Spleen (tissue), 11 donors: Measurements from ENCODE around the gene YTHDC2. TPM values are rescaled to one million over a fixed set of nuclear protein-coding genes. Genes with fewer than 3 reads are reported as not detected.

Experiments
- DNase-seq: peaks from one replicate; pipeline ENCODE4 v3.0.0-alpha.2; 2020
- H3K27ac ChIP-seq, 8 donors: fragments of 200-600 bp; sonication (generic) in 7 of 8; 1 replicate in 4 of 8; 2 replicates in 4 of 8; pipeline versions ENCODE4 v1.5.0 to v1.8.0; 2016 to 2021; ENCODE audit warnings: inconsistent platforms in 4 of 8, mild to moderate bottlenecking in 4 of 8, moderate library complexity in 1 of 8
- H3K27me3 ChIP-seq, 7 donors: fragments of 200-600 bp; sonication (generic) in 6 of 7; replicated peaks in 1 of 7; 1 replicate in 4 of 7; 2 replicates in 3 of 7; pipeline versions ENCODE4 v1.5.0 to v1.8.0; 2016 to 2021; ENCODE audit warnings: inconsistent platforms in 3 of 7, mild to moderate bottlenecking in 1 of 7
- H3K36me3 ChIP-seq, 6 donors: fragments of 200-600 bp; sonication (generic) in 5 of 6; 1 replicate in 4 of 6; 2 replicates in 2 of 6; pipeline versions ENCODE4 v1.5.0 to v1.8.0; 2016 to 2021; ENCODE audit warnings: inconsistent platforms in 2 of 6
- H3K4me1 ChIP-seq, 6 donors: fragments of 200-600 bp; sonication (generic) in 5 of 6; 1 replicate in 3 of 6; 2 replicates in 3 of 6; pipeline versions ENCODE4 v1.5.0 to v1.8.0; 2016 to 2021; ENCODE audit warnings: inconsistent platforms in 3 of 6
- H3K4me3 ChIP-seq, 8 donors: fragments of 200-600 bp; sonication (generic) in 7 of 8; 1 replicate in 4 of 8; 2 replicates in 4 of 8; pipeline versions ENCODE4 v1.5.0 to v1.8.0; 2016 to 2021; ENCODE audit warnings: inconsistent platforms in 4 of 8, mild to moderate bottlenecking in 4 of 8, moderate library complexity in 2 of 8
- H3K9me3 ChIP-seq, 8 donors: fragments of 200-600 bp; sonication (generic) in 7 of 8; 1 replicate in 4 of 8; 2 replicates in 4 of 8; pipeline versions ENCODE4 v1.5.0 to v1.8.0; 2016 to 2021; ENCODE audit warnings: inconsistent platforms in 4 of 8
- POLR2A ChIP-seq, 3 donors: fragments of 450-650 bp; IDR thresholded peaks; one replicate each; pipeline ENCODE4 v1.5.1; 2017; ENCODE audit warnings: antibody characterized with exemption in 3 of 3, mild to moderate bottlenecking in 1 of 3
- POLR2AphosphoS5 ChIP-seq, 3 donors: sonication (generic); formaldehyde crosslinking; IDR thresholded peaks; one replicate each; pipeline ENCODE4 v1.5.1; 2017; ENCODE audit warnings: antibody characterized with exemption in 3 of 3
- whole genome bisulfite sequencing, 5 donors: extraction: QIAGEN DNeasy Blood & Tissue Kit in 3 of 5; methylation state at CpG; one replicate each; pipeline versions ENCODE4 v1.1.5 to v1.1.7; 2013 to 2018; 5-methylcytosine and 5-hydroxymethylcytosine counted together
- intact Hi-C: fragments of 100-400 bp; cut with DNase I; formaldehyde crosslinking; loops from one replicate; pipeline ENCODE4 v1.15.0; 2023; ENCODE audit warnings: low total_unique reads
- polyA plus RNA-seq, 3 donors: library from polyadenylated mRNA; stranded (reverse); fragments of 200-250 nt; gene quantifications; one replicate each; pipeline ENCODE4 v1.2.1, GENCODE V29; 2013
- total RNA-seq, 7 donors: library from RNA; depleted of rRNA in 3 of 7; stranded (reverse); fragments of >200 nt in 3 of 7; fragmentation: NEBNext Ultra II Directional in 4 of 7; extraction: Animal tissue kit (Norgen Biotek cat#: 25700) in 4 of 7; gene quantifications; one replicate each; pipeline versions ENCODE4 v1.1.0 to v1.2.1, GENCODE V29; 2016 to 2021
- TF ChIP-seq, protein P1 (sequence below), 11 experiments: fragments of 200-600 bp in 7 of 11; fragments of 450-650 bp in 4 of 11; sonication (generic) in 4 of 11; IDR thresholded peaks in 8 of 11; conservative IDR thresholded peaks in 3 of 11; 1 replicate in 7 of 11; 2 replicates in 4 of 11; pipeline versions ENCODE4 v1.4.0 to v1.8.0; 2016 to 2021; ENCODE audit warnings: antibody characterized with exemption in 11 of 11, inconsistent platforms in 4 of 11, mild to moderate bottlenecking in 1 of 11
- donor health status: healthy with polysubstance abuse.
- donor health status: DM: no; HTN: no; CAD: no; lungs with moderate emphysema.
- donor health status: DM: no; HTN: no; CAD: no.
- donor health status: Bipolar disorder and iron deficiency.
- donor health status: healthy.
- donor health status: DM: no; HTN: no; CAD: no.
- donor health status: DM: yes; HTN: yes; CAD: no.

Gene YTHDC2
- total and polyA plus RNA-seq, 10 donors: 9.3 to 52.2 (median 33.8) TPM

DNA sequence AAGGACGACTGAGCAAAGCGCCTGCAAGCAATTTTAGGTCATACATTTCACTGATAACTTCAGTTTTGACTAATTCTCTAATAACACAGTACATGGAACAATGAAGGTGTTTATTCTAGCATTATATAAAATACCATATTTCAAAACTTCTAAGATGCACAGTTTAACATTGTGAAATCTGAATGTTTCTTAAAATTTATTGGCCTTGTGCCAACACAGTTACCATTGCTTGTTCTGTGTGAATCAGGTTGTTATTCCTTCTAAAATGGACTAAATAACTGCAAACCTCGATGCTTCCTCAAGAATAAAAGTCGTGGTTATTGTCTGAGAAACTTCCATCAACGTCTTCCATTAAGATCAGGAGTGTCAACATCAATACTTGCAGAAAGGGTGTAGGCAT lies 33.3 kb upstream of the YTHDC2 start:
- no peak overlapping the region for H3K4me3 ChIP-seq
- WGBS, 5 donors: 57 to 75% (median 63%) methylated on average over 5 of the region's 5 CpGs
- no peaks in the 10 kb centered on the region for H3K9me3 ChIP-seq
- intact Hi-C loops: no loop called here
- no peak overlapping the region for H3K27ac ChIP-seq
- no peaks in the 10 kb centered on the region for H3K36me3 ChIP-seq
- TF ChIP-seq, protein P1, sequence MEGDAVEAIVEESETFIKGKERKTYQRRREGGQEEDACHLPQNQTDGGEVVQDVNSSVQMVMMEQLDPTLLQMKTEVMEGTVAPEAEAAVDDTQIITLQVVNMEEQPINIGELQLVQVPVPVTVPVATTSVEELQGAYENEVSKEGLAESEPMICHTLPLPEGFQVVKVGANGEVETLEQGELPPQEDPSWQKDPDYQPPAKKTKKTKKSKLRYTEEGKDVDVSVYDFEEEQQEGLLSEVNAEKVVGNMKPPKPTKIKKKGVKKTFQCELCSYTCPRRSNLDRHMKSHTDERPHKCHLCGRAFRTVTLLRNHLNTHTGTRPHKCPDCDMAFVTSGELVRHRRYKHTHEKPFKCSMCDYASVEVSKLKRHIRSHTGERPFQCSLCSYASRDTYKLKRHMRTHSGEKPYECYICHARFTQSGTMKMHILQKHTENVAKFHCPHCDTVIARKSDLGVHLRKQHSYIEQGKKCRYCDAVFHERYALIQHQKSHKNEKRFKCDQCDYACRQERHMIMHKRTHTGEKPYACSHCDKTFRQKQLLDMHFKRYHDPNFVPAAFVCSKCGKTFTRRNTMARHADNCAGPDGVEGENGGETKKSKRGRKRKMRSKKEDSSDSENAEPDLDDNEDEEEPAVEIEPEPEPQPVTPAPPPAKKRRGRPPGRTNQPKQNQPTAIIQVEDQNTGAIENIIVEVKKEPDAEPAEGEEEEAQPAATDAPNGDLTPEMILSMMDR (IDR thresholded peaks at IDR 0.05 in 8 of 11, conservative IDR thresholded peaks at IDR 0.05 in 3 of 11): no peak
- TF ChIP-seq POLR2A (IDR thresholded peaks at IDR 0.05) (no peak), POLR2AphosphoS5 (IDR thresholded peaks at IDR 0.05) (no peak)
- no peak for DNase-seq
- no peaks in the 10 kb centered on the region for H3K4me1 ChIP-seq
- H3K27me3 ChIP-seq: peaks cover 0 to 38% (median 0%) of the 10 kb centered on the region in 7 donors

DNA sequence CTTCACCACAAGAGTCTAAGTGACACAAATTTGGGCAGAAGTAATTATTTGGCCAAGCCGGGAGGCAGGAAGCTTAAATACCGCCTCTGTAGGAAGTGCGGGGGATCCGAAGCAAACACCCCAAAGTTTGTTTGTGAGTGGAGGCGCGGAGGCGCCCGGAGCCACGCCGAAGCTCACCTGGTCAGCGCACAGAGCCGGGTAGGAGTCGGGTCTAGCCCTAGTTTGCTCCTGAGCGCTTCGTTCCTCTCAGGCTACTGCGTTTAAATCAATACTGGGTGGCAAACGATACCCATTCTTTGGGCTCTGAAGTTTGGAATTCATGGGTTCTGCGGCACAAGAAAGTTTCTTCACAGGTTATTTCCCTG lies 26.1 kb upstream of the YTHDC2 start:
- H3K27me3 ChIP-seq: peaks cover 0 to 92% (median 49%) of the 10 kb centered on the region in 7 donors
- intact Hi-C loops: no loop called here
- no peak for TF ChIP-seq POLR2A (IDR thresholded peaks at IDR 0.05)

GRCh38 chr5:113487781-113488644 lies 25.5 kb upstream of the YTHDC2 start, which contains the start of gene MCC:
Gene MCC (minus strand): TSS chr5:113488453.
- Histone ChIP-seq H3K36me3 (no peaks in the 10 kb centered on the region), H3K27me3 (peaks cover 0 to 96% (median 49%) of the 10 kb centered on the region in 7 donors), H3K27ac (no peak within 1 kb of the TSS), H3K9me3 (peaks cover 8 to 24% (median 18%) of the 10 kb centered on the region in 8 donors), H3K4me1 (peaks cover 0 to 25% (median 21%) of the 10 kb centered on the region in 6 donors), H3K4me3 (peak within 1 kb of the TSS; percentile 28 to 77 (median 50))
- intact Hi-C loops: no loop called here
- peak; percentile 78 for DNase-seq
- 1 to 4% (median 2%) methylated on average over 40 to 86 of the region's 86 CpGs for WGBS, 5 donors
- TF ChIP-seq, protein P1 (IDR thresholded peaks at IDR 0.05 in 8 of 11, conservative IDR thresholded peaks at IDR 0.05 in 3 of 11): no peak
- TF ChIP-seq POLR2AphosphoS5 (IDR thresholded peaks at IDR 0.05) (no peak), POLR2A (IDR thresholded peaks at IDR 0.05) (no peak)

More for the DNA sequence above, 26.1 kb upstream of the YTHDC2 start:
- 5 to 9% (median 6%) methylated on average over 15 to 18 of the region's 18 CpGs for WGBS, 5 donors
- Histone ChIP-seq H3K9me3 (peaks cover 8 to 24% (median 18%) of the 10 kb centered on the region in 8 donors), H3K4me1 (peaks cover 0 to 25% (median 21%) of the 10 kb centered on the region in 6 donors), H3K4me3 (peak overlapping the region; percentile 28 to 77 (median 50)), H3K27ac (no peak overlapping the region), H3K36me3 (no peaks in the 10 kb centered on the region)
- no peak for DNase-seq

GRCh38 chr5:113488645-113489184 lies 24.8 kb upstream of the YTHDC2 start:
- Histone ChIP-seq H3K27ac (no peak overlapping the region), H3K27me3 (peaks cover 0 to 91% (median 49%) of the 10 kb centered on the region in 7 donors), H3K9me3 (peaks cover 8 to 24% (median 18%) of the 10 kb centered on the region in 8 donors), H3K4me1 (peaks cover 0 to 25% (median 21%) of the 10 kb centered on the region in 6 donors), H3K36me3 (no peaks in the 10 kb centered on the region), H3K4me3 (peak overlapping the region; percentile 28 to 77 (median 50))
- DNase-seq: no peak
- 24 to 37% (median 29%) methylated on average over 16 to 20 of the region's 20 CpGs for WGBS, 5 donors
- intact Hi-C loops: no loop called here
- TF ChIP-seq POLR2A (IDR thresholded peaks at IDR 0.05) (no peak), POLR2AphosphoS5 (IDR thresholded peaks at IDR 0.05) (no peak)
- TF ChIP-seq, protein P1 (IDR thresholded peaks at IDR 0.05 in 8 of 11, conservative IDR thresholded peaks at IDR 0.05 in 3 of 11): no peak
